Stimulated activated CD4-positive, alpha-beta T cell treated with anti-CD3 and anti-CD28 coated beads, Interleukin-2, amount 100 ng/mL, for 24 hours (primary cell): ENCODE data around the gene LHPP.

Experiments
- DNase-seq, 2 donors: peaks; one replicate each; pipeline ENCODE4 v3.0.0-alpha.2; 2020

LHPP gene

GRCh38 chr10:124500757-124501156 is 39.1 kb downstream of the LHPP start:
- no peak for DNase-seq

- no peak for DNase-seq
Observed at GRCh38 chr10:124504711-124505110, 43.1 kb downstream of the LHPP start.

GRCh38 chr10:124505279-124505678 is 43.7 kb downstream of the LHPP start:
- DNase-seq: no peak

GRCh38 chr10:124508070-124508667 is 46.5 kb downstream of the LHPP start:
- DNase-seq: no peak

- DNase-seq: no peak
Observed at GRCh38 chr10:124508907-124509454, 47.4 kb downstream of the LHPP start.

- DNase-seq: no peak
Observed at GRCh38 chr10:124509880-124510632, 48.4 kb downstream of the LHPP start.

- no peak for DNase-seq
Observed at GRCh38 chr10:124510759-124511158, 49.1 kb downstream of the LHPP start.

GRCh38 chr10:124511205-124512039 is 49.8 kb downstream of the LHPP start:
- DNase-seq: no peak

- DNase-seq: no peak
Observed at GRCh38 chr10:124512040-124512428, 50.4 kb downstream of the LHPP start.

- no peak for DNase-seq
Observed at GRCh38 chr10:124512600-124512999, 51.0 kb downstream of the LHPP start.

GRCh38 chr10:124515244-124515970 is 53.8 kb downstream of the LHPP start:
- no peak for DNase-seq

- no peak for DNase-seq
Observed at GRCh38 chr10:124516181-124516580, 54.6 kb downstream of the LHPP start.

- no peak for DNase-seq
Observed at GRCh38 chr10:124516746-124517397, 55.2 kb downstream of the LHPP start.

GRCh38 chr10:124517461-124517860 is 55.8 kb downstream of the LHPP start:
- no peak for DNase-seq

- DNase-seq: no peak
Observed at GRCh38 chr10:124517931-124518330, 56.3 kb downstream of the LHPP start.

GRCh38 chr10:124518366-124518765 is 56.7 kb downstream of the LHPP start:
- DNase-seq: no peak

- DNase-seq: no peak
Observed at GRCh38 chr10:124520558-124521428, 59.2 kb downstream of the LHPP start.

GRCh38 chr10:124521429-124521871 is 59.8 kb downstream of the LHPP start:
- no peak for DNase-seq

- DNase-seq: no peak
Observed at GRCh38 chr10:124522131-124522932, 60.7 kb downstream of the LHPP start.
